Tibial nerve (tissue), 4 donors: Measurements from ENCODE around the gene B4GALT6. TPM values are rescaled to one million over a fixed set of nuclear protein-coding genes. Genes with fewer than 3 reads are reported as not detected.

Experiments used
- DNase-seq, 2 donors: peaks; one replicate each; pipeline ENCODE4 v3.0.0-alpha.2; 2019; ENCODE audit warnings: low spot score in 2 of 2
- H3K27ac ChIP-seq, 4 donors: fragments of 200-600 bp; sonication (generic) in 3 of 4; one replicate each; pipeline ENCODE4 v1.5.1; 2017 to 2019; ENCODE audit warnings: mild to moderate bottlenecking in 1 of 4
- H3K27me3 ChIP-seq, 2 donors: fragments of 200-600 bp; sonication (generic) in 1 of 2; one replicate each; pipeline versions ENCODE4 v1.5.1 to v1.6.0; 2017 to 2019
- H3K36me3 ChIP-seq, 3 donors: fragments of 200-600 bp; sonication (generic); one replicate each; pipeline ENCODE4 v1.5.1; 2018 to 2019
- H3K4me1 ChIP-seq, 4 donors: fragments of 200-600 bp; sonication (generic) in 3 of 4; one replicate each; pipeline ENCODE4 v1.5.1; 2017 to 2019
- H3K4me3 ChIP-seq, 4 donors: fragments of 200-600 bp; sonication (generic) in 3 of 4; one replicate each; pipeline ENCODE4 v1.5.1; 2017 to 2019; ENCODE audit warnings: mild to moderate bottlenecking in 1 of 4, moderate library complexity in 1 of 4
- H3K9me3 ChIP-seq, 4 donors: fragments of 200-600 bp; sonication (generic) in 3 of 4; one replicate each; pipeline ENCODE4 v1.5.1; 2017 to 2019
- EP300 ChIP-seq, 2 donors: sonication (generic); formaldehyde crosslinking; IDR thresholded peaks; one replicate each; pipeline ENCODE4 v1.6.1; 2017; ENCODE audit warnings: antibody characterized with exemption in 2 of 2, mild to moderate bottlenecking in 1 of 2
- POLR2A ChIP-seq, 2 donors: fragments of 450-650 bp; IDR thresholded peaks; one replicate each; pipeline ENCODE4 v1.6.1; 2017; ENCODE audit warnings: antibody characterized with exemption in 2 of 2, mild to moderate bottlenecking in 2 of 2, moderate library complexity in 2 of 2
- WGBS, 2 donors: methylation state at CpG; one replicate each; pipeline ENCODE4 v1.1.5; 2018; 5-methylcytosine and 5-hydroxymethylcytosine counted together
- total RNA-seq, 4 donors: library from RNA; depleted of rRNA; stranded (reverse); fragments of >200 nt; gene quantifications; one replicate each; pipeline ENCODE4 v1.1.0, GENCODE V29; 2016
- TF ChIP-seq, protein P1 (sequence below), 5 experiments: fragments of 200-600 bp in 3 of 5; fragments of 450-650 bp in 2 of 5; sonication (generic) in 3 of 5; IDR thresholded peaks; one replicate each; pipeline ENCODE4 v1.5.1; 2016 to 2019; ENCODE audit warnings: antibody characterized with exemption in 5 of 5, mild to moderate bottlenecking in 3 of 5, moderate library complexity in 2 of 5

Gene B4GALT6
- total RNA-seq, 4 donors from 2014 or later = 0.98 to 2.1 (median 1.5) TPM

DNA sequence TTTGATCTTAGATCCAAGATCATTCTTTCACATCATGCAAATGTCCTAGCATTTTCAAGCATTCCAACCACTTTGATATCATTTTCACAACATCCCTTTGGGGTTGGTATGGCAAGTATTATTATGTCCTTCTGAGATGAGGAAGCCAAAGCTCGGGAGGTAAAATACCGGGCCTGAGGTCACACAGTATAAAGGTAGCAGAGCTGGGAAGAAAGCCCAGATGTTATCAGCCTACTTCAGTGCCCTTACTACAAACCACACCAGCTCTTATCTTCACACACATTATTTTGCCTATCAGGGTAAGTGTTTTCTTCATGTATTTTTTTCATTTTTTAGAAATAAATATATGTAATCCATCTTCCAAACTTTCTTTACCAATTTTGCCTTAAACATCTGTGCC lies 4.2 kb upstream of the B4GALT6 start:
- 59 to 79% methylated on average over 2 of the region's 2 CpGs for WGBS, 2 donors
- DNase-seq = no peak
- no peak overlapping the region for H3K27ac ChIP-seq

DNA sequence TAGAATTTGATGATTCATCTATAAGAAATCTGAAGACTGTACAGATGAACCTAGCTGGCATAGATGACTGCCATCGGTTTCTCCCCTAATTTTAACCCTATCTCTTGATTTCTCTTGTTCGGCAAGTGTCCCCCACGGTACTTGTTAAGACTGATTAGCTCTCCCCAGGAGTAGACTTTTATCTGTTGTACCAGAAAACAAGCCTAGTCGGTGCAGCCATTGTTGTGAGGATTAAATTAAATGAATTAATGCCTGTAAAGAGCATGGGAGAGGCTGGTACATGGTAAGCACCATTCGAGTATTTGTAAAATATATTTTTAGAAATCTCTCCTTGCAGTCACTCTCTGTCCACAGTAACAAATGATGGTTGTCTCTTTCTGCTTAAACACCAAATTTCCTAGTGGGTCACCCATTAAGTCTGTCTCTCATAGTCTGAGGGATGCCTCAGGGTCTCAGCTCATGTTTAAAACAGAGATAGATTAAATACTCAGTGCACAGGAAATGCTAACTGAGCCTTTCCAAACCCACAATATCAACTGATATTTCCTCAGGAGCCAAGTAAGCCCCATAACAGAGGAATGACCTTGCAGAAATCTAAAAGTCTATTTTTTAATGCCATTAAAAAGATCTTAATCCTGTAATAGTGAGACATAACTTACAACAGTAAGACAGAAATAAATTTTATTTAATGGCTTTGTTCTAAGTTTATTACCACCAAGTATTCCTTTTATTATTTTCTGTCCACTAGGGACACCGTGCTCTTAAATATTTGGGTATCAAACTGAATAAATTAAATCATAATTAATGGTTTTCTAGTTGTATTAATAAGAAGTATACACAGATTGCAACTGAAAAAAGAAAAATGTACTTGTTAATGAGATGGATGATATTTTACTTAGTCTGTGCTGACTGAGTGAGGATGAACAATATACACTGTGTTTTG lies 2.9 kb upstream of the B4GALT6 start:
- no peaks in the 10 kb centered on the region for H3K27me3 ChIP-seq
- H3K27ac ChIP-seq = no peak overlapping the region
- 57 to 63% methylated on average over 6 of the region's 6 CpGs for WGBS, 2 donors
- TF ChIP-seq, protein P1, sequence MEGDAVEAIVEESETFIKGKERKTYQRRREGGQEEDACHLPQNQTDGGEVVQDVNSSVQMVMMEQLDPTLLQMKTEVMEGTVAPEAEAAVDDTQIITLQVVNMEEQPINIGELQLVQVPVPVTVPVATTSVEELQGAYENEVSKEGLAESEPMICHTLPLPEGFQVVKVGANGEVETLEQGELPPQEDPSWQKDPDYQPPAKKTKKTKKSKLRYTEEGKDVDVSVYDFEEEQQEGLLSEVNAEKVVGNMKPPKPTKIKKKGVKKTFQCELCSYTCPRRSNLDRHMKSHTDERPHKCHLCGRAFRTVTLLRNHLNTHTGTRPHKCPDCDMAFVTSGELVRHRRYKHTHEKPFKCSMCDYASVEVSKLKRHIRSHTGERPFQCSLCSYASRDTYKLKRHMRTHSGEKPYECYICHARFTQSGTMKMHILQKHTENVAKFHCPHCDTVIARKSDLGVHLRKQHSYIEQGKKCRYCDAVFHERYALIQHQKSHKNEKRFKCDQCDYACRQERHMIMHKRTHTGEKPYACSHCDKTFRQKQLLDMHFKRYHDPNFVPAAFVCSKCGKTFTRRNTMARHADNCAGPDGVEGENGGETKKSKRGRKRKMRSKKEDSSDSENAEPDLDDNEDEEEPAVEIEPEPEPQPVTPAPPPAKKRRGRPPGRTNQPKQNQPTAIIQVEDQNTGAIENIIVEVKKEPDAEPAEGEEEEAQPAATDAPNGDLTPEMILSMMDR (IDR thresholded peaks at IDR 0.05) = no peak
- TF ChIP-seq POLR2A (IDR thresholded peaks at IDR 0.05) (no peak), EP300 (IDR thresholded peaks at IDR 0.05) (no peak)
- H3K4me1 ChIP-seq = peaks cover 0 to 16% (median 0%) of the 10 kb centered on the region in 4 donors
- H3K36me3 ChIP-seq = no peaks in the 10 kb centered on the region
- DNase-seq = no peak
- no peaks in the 10 kb centered on the region for H3K9me3 ChIP-seq
- H3K4me3 ChIP-seq = no peak overlapping the region

More for the DNA sequence above, 4.2 kb upstream of the B4GALT6 start:
- Histone ChIP-seq H3K9me3 (no peaks in the 10 kb centered on the region), H3K4me1 (peaks cover 0 to 15% (median 0%) of the 10 kb centered on the region in 4 donors), H3K4me3 (no peak overlapping the region), H3K36me3 (no peaks in the 10 kb centered on the region), H3K27me3 (no peaks in the 10 kb centered on the region)
- TF ChIP-seq POLR2A (IDR thresholded peaks at IDR 0.05) (no peak), EP300 (IDR thresholded peaks at IDR 0.05) (no peak)
- TF ChIP-seq, protein P1 (IDR thresholded peaks at IDR 0.05) = no peak

DNA sequence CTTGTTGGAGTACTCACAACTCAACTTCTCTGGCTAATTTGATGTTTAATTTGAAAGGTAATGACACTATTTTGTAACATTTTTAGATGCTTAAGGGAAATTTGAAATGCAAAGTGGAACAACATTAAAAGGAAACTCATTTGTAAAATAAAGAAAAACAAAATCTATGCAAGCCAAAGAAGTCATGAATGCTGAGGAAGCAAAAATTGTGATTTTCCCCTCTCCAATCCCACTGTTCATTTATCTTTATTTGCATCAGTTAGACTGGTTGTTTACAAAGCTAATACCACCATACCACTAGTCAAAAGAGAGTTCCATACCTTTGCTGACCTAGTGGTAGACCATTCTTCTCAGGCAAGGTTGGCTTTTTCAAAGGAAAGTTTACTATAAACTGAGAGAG lies 2.2 kb upstream of the B4GALT6 start:
- no peaks in the 10 kb centered on the region for H3K27me3 ChIP-seq
- H3K9me3 ChIP-seq = no peaks in the 10 kb centered on the region
- no peak for TF ChIP-seq EP300 (IDR thresholded peaks at IDR 0.05)
- TF ChIP-seq, protein P1 (IDR thresholded peaks at IDR 0.05) = no peak
- no peak for TF ChIP-seq POLR2A (IDR thresholded peaks at IDR 0.05)
- peaks cover 0 to 16% (median 0%) of the 10 kb centered on the region in 4 donors for H3K4me1 ChIP-seq
- no peak for DNase-seq
- no peaks in the 10 kb centered on the region for H3K36me3 ChIP-seq
- H3K27ac ChIP-seq = no peak overlapping the region
- no peak overlapping the region for H3K4me3 ChIP-seq

DNA sequence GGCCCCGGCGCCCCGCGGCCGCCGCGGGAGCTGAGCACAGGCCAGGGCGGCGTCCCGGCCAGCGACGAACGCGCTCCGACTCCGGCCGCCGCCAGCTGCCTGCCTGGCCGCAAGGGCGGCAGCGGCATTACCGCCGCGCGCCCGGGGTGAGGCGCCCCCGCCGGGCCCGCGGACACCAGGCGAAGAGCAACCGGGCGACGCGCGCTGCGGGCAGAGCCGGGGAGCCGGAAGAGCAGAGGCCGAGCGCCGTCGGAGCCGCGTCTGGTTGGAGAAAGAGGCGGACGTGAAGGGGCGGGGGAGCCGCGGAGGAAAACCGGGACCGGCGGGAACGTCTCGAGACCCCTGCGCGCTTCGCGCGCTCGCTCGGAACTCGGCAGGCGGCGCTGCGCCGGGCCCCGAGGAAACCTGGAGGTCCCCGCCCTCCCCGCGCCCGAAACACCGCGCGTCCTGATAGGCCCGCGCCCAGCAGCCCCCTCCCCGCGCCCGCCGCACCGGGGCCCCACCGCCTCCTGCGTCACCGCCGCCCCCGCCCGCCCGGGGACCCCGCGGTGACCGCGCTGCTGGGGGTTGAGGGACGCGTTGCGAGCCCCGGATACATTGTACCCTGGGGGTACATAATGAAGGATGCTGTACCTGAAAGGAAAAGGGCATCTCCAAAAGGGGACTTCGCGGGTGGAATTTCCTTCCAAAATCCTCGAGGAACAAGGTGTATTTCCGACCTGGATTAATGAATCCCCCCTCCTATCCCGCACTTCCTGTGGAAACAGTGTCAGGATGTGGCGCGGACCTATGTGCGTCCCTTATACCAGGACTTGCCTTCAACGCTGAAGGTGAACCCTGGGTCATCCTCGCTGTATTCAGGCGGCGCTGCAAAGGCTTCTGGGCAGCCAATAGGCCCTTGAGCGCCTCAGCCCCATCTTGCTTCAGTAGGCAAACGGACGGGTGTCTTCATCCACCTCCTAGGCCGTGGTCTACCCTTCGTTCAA lies 1.0 kb upstream of the B4GALT6 start:
- Histone ChIP-seq H3K4me1 (peaks cover 0 to 16% (median 0%) of the 10 kb centered on the region in 4 donors), H3K27ac (peak overlapping the region in 2 of 4 donors; percentile 70 to 79), H3K9me3 (no peaks in the 10 kb centered on the region), H3K36me3 (no peaks in the 10 kb centered on the region), H3K4me3 (peak overlapping the region; percentile 31 to 79 (median 46)), H3K27me3 (no peaks in the 10 kb centered on the region)
- 4 to 11% methylated on average over 24 to 39 of the region's 115 CpGs for WGBS, 2 donors
- no peak for DNase-seq
- TF ChIP-seq, protein P1 (IDR thresholded peaks at IDR 0.05) = peak in 4 of 5 experiments; percentile 11 to 53 (median 42)
- no peak for TF ChIP-seq EP300 (IDR thresholded peaks at IDR 0.05)
- peak in 1 of 2 donors; percentile 17 for TF ChIP-seq POLR2A (IDR thresholded peaks at IDR 0.05)
